GM21619 (cell line): ENCODE data around the gene C3orf49.
A peak's percentile ranks its signal among the peaks of the same experiment; 100 is the strongest.

Experiments
- ATAC-seq: cut with Tn5 transposase; IDR thresholded peaks from one replicate; pipeline ENCODE4 v1.9.1; 2021; ENCODE audit not compliant: unreplicated experiment

C3orf49 gene

GRCh38 chr3:63849175-63849574 lies 30.1 kb downstream of the C3orf49 start:
- ATAC-seq = no peak

DNA sequence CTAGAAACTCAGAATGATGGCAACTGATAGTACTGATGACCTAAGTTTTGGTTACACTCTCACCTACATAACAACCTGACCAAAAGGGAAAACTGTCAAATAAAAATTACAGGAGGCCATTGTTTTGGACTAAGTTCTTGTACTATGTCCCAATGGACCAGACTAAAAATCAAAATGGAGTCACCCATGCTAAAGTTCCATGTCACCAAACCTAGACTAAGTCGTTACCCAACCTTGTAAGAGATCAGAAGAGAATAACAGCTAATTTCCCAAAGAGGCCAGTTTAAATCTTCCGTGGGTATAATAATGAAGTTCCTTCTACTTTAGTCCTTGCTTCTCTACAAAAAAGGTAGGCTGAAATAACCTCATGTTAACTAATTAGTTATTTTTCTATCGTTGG lies 32.2 kb downstream of the C3orf49 start:
- ATAC-seq = no peak

DNA sequence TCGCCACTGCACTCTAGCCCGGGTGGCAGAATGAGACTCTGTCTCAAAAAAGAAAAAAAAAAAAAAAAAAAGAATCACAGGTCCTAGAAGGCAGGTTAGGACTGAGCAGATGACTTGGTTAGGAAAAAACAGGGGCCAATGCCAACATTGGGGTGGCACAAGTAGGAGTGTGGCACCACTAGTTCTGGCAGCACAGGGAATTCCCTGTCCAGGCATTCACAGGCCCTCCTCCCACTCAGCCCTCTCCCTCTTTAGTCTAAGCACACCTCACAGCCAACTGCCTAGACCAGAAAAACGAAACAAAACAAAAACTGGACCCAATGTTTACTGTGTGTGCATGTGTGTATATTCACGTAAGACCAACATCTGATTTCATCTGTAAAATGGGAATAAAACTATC lies 34.0 kb downstream of the C3orf49 start:
- no peak for ATAC-seq

DNA sequence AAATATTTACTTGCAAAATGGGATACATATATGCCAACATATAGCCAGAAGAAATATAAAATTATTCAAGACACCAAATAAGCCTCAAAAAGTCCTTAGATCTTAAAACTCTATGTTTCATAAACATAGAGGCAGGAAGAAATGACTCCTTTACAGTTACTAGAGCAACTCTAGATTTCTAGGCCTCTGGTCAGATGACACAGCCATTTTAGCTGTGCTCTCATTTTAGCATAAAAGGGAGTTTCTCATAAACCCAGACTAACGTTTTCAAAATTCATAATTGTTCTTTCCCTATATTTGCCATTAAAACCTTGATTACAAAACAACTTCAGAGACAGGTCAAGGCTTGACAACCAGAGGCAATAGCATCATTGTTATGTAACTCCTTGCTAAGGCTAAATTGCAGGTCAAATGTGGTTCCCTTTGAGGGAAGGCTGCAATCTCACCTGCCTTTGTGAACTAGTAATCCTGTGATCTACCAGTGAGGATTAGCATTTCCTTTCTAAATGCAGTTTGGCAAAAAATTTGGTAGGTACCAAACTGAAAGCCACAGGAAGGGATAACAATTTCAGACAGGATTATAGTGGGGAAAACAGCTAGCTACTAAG lies 36.3 kb downstream of the C3orf49 start:
- no peak for ATAC-seq

- no peak for ATAC-seq
Measured at GRCh38 chr3:63857311-63857710, 38.2 kb downstream of the C3orf49 start.

DNA sequence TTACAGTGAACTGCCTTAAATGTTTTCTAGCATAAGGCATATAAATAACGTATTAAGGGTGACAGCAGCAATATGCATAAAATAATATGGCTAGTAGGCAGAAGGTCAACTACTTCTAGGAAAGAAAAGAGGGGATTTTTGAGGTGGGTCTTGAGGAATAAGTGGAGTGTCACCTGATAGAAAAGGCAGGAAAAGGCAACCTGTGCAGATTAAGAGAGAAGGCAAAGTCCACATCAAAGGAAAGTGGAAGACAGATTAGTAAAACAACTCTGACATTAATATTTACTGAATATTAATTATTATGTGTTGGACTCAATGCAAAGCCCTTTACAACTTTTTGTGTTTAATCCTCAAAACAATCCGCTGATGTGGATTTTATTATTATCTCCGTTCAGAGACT lies 41.7 kb downstream of the C3orf49 start:
- ATAC-seq = no peak

GRCh38 chr3:63861306-63861705 lies 42.2 kb downstream of the C3orf49 start:
- ATAC-seq = no peak

DNA sequence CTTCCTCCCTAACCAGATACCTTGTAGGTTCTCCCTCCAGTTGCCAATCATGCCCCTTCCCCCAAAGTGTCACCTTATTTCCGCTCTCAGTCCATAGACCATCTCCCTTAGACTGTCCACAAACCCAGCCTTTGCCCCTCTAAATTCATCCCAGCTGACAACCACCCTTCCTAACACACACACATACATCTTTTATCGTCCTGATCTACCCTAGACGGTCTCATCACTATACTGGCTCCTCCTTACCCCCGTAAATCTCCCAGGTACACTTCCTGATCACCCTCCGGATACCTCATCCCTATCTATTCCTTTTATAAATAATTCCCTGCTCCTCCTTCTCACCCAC lies 43.7 kb downstream of the C3orf49 start:
- ATAC-seq = no peak

- peak; percentile 66 for ATAC-seq
Measured at GRCh38 chr3:63863150-63864007, 44.3 kb downstream of the C3orf49 start, which contains the start of the genes ATXN7 and THOC7. Gene ATXN7, plus strand, starts transcription at chr3:63863867. Its CDS starts 48,732 bp downstream, at chr3:63912599. Gene THOC7, minus strand, starts transcription at chr3:63863805. Its CDS starts 15 bp downstream, at chr3:63863790.

DNA sequence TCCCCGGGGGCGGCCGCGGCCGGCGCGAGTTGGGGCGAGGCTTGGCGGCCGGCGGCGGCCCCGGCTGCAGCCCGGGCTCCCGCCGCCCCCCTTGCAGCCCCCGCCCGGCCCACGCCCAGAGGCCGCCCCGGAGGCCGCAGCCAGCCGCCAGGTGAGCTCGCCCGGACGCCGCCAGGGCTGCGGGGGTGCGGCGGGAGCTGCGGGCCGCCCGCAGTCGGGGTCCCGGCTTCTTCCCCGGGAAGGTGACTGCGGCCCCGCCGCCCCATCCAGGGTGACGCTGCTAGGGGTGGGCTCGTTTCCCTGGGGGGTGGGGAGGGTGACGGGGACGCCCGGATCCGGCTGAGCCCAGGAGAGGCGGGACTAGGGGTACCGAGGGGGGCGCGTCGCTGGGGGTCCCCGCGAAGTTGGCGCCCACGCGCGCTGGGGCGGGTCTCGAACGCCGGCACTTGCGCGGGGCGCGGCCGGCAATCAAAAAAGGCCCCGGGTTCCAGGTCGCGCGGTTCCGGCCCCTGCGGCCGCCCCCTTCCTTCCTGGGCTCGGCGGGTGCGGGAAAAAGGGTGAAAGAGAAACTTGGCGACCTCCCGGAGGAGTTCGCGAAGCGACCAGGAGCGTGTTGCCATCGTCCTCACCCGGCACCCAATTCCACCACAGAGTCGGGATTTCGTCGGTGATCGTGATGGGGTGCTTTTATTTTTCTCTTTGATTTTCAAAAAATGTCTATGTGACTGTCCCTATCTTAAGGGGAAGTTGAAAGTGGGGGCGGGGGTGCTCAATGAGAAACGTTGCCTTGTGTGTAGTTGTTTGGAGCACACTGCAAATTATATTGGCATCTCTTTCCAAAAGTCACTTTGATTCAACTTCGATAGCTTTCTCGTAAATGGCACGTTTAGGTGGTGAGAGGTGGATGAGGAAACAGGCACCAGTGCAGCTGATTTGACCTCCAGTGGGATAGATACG lies 45.2 kb downstream of the C3orf49 start:
- ATAC-seq = peak; percentile 39

DNA sequence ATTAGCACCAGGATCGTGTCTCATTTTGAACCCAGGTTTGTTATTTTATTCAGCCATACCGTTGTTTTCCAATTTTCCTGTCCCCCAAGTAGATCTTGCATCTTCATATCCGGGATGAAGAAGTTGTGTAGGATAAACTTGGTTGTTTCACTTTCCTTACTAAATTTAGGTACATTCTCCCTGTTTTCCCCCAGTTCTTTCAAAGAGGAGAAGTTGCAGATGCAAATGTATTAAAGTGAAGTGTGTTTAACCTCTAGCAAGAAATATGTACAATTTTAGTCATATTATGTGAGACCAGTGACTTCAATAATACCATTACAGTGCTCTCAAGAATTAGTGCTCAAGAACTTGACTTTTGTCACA lies 45.8 kb downstream of the C3orf49 start:
- no peak for ATAC-seq

DNA sequence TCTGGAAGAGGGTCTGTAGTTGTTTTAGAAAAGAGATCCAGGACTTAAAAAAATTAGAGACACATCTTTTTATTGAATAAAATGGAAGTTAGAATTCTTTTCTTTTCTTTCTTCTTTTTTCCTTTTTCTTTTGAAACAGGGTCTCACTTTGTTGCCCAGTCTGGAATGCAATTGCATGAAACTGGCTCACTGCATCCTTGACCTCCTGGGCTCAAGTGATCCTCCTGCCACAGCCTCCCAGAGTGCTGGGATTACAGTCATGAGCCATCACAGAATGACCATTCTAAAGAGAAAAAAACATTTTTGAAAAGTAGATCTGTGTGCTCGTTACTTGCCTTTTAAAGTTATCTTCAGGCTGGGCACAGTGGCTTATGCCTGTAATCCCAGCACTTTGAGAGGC lies 48.1 kb downstream of the C3orf49 start:
- no peak for ATAC-seq

GRCh38 chr3:63869940-63870614 lies 51.0 kb downstream of the C3orf49 start:
- no peak for ATAC-seq

DNA sequence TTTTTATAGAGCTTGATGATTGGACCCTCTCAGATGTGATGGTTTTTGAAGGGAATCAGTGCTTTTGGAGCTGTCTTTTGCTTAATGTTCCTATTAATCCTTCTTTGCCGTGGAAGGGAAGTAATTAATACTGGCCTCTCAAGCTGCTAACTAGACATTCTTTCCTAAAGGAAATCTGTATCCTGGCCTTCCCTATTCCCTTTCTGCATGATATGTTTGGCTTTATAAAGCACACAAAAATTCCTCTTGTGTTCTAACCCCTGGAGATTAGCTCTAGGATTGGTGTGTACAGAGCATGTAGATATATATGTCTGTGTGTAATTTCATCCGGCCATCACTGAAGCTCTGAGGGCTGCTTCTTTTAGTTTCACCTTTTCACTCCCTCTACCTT lies 51.5 kb downstream of the C3orf49 start:
- no peak for ATAC-seq

GRCh38 chr3:63872135-63872924 lies 53.2 kb downstream of the C3orf49 start:
- no peak for ATAC-seq

GRCh38 chr3:63874769-63875168 lies 55.7 kb downstream of the C3orf49 start:
- no peak for ATAC-seq

GRCh38 chr3:63875510-63875909 lies 56.4 kb downstream of the C3orf49 start:
- no peak for ATAC-seq

DNA sequence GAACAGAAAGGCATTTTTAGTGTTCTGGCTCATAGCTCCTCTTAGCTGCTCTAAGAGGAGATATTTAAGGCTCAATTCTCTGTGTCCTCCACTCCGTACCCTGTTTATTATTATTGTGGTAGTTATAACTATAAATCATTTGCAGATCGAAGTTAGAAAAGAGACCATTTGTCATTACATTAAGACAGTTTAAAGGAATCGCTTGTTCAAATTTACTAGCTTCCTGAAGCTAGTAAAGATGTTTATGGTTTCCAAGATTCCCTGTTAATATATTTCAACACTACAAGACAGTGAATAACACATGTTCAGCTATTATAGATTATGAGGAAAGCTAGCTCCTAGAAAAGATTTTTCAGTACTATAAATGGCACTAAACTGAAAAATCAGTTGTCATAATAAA lies 57.2 kb downstream of the C3orf49 start:
- no peak for ATAC-seq

GRCh38 chr3:63877737-63878393 lies 58.8 kb downstream of the C3orf49 start:
- no peak for ATAC-seq
